GM13977 (cell line): ENCODE data around the gene SLC1A6.

Experiments
- DNase-seq: peaks from one replicate; pipeline ENCODE4 v3.0.0; 2012; ENCODE audit warnings: low spot score
- in situ Hi-C: fragments of 300-500 bp; cut with MboI; formaldehyde crosslinking; loops from one replicate; pipeline ENCODE4 v1.12.0; 2022; ENCODE audit warnings: low sequenced_read_pairs, low pct_unique_long_range_greater_than_20kb, mixed read lengths, inconsistent platforms; ENCODE audit not compliant: unreplicated experiment
- TF ChIP-seq, protein P1 (sequence below): IDR thresholded peaks from 2 replicates; pipeline ENCODE4 v1.5.1; 2012; ENCODE audit warnings: mild to moderate bottlenecking, control low read depth; ENCODE audit not compliant: insufficient read depth; ENCODE audit errors: extremely low read depth, missing control alignments

SLC1A6 gene

DNA sequence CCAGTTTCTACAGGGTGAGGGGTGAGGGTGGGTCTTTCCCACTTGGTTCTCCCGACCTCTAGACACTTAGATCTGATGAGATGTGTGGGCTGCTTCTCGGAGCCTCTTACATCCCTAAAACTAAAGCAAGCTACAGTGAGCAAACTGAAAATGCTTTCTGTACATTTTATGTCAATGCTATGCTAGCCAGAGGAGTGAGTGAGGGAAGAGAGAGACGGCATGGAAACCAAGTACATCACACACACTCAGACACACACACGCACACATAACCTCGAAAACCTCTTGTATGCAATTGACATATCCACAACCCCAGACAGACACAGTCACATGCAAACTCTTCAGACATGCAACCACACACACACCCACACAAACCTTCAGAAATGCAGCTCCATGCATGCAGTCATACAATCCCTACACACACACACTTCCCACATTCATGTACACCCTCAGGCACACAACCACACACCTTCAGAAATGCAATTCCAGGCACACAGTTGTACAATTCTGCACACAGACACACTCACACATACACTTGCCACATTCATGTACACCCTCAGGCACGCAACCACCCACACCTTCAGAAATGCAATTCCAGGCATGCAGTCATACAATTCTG lies 1.4 kb downstream of the SLC1A6 start:
- in situ Hi-C loops: no loop called here
- TF ChIP-seq, protein P1, sequence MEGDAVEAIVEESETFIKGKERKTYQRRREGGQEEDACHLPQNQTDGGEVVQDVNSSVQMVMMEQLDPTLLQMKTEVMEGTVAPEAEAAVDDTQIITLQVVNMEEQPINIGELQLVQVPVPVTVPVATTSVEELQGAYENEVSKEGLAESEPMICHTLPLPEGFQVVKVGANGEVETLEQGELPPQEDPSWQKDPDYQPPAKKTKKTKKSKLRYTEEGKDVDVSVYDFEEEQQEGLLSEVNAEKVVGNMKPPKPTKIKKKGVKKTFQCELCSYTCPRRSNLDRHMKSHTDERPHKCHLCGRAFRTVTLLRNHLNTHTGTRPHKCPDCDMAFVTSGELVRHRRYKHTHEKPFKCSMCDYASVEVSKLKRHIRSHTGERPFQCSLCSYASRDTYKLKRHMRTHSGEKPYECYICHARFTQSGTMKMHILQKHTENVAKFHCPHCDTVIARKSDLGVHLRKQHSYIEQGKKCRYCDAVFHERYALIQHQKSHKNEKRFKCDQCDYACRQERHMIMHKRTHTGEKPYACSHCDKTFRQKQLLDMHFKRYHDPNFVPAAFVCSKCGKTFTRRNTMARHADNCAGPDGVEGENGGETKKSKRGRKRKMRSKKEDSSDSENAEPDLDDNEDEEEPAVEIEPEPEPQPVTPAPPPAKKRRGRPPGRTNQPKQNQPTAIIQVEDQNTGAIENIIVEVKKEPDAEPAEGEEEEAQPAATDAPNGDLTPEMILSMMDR: no peak
- no peak for DNase-seq

DNA sequence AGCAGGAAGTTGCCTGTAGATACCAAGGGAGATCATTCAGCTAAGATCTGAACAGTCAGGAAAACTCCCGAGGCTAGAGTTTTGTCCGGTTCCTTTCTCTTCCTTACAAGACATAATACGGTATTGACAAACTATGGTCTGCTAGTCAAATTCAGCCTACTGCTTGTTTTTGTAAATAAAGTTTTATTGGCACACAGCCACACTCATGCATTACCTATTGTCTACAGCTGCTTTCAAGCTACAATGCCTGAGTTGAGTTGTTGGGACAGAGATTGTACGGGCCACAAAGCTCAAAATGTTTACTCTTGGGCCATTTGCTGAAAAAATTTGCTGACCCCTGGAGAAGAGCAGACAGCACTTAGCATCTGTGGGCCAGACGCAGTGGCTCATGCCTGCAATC lies 2.5 kb downstream of the SLC1A6 start:
- TF ChIP-seq, protein P1: no peak
- no peak for DNase-seq
- in situ Hi-C loops: no loop called here

DNA sequence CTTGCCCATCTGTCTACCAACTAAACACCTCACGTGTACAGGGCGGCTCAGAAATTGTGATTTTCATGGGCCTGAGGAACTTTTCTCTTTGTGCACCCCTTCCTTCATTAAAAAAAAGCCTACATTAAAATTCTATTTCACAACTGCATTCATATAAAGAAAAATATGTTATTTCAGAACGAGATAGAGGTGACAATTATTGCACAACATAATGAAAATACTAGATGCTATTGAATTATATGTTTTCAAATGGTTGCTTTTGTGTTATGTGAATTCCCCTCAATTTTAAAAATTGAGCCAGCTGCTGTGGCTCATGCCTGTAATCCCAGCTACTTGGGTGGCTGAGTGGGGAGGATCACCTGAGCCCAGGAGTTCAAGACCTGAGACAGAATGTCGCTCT lies 5.2 kb downstream of the SLC1A6 start:
- TF ChIP-seq, protein P1: no peak
- in situ Hi-C loops: no loop called here
- no peak for DNase-seq

DNA sequence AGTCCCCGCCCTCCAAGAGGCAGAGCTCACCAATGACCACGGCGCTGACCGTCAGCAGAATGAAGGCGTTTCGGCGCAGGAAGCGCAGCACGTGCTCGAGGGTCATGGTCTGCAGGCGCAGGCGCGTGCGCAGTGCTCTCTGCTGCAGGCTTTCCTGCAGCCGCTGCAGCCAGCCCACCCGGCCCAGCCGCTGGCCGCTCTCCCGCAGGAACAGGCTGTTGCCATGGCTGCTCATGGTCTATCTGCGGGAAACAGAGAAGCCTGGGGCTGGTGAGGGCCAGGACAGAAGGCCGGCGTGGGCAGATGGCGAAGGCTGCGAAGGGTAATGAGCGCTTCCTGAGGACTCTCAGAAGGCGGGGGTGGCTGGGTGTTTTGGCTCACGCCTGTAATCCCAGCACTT lies 7.0 kb downstream of the SLC1A6 start:
- DNase-seq: no peak
- TF ChIP-seq, protein P1: no peak
- in situ Hi-C loops: no loop called here

DNA sequence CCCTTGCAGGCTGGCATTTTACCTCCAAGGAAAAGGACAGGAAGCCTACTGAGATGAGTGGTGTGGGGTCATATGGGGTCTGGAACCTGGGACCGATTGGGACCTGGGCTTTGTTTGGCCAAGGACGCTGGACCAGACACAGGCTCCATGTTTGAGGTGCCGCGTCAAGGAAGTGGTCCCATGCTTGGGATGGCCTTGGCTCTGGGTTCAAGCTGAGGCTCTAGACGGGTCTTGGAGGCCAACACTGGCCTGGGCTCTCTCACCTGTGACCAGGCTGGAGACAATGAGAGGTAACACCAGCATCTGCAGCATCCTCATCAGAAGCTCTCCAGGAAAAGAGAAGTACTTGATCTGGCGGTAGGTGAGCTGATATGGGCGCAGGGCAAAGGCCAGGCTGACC lies 8.2 kb downstream of the SLC1A6 start:
- TF ChIP-seq, protein P1: no peak
- in situ Hi-C loops: no loop called here

DNA sequence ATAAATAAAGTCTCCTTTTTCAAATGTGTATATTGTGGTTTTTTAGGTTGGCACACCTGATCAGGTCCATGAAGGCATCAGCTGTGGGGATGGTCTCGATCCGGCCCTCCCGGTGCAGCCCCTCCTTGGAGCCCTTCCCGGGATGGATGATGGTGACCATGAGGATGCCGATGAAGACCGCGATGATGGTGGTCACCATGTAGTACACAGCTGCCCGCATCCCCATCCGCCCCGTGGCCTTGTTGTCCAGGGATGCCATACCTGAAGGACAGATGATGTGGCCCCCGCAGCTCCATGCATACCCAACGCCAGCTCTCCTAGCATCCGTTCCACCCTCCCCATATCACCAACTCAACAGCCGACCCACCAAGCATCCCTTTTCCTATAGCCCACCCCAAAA lies 11.4 kb downstream of the SLC1A6 start:
- in situ Hi-C loops: no loop called here
- TF ChIP-seq, protein P1: no peak
- no peak for DNase-seq

More for the DNA sequence above, 8.2 kb downstream of the SLC1A6 start:
- no peak for DNase-seq

DNA sequence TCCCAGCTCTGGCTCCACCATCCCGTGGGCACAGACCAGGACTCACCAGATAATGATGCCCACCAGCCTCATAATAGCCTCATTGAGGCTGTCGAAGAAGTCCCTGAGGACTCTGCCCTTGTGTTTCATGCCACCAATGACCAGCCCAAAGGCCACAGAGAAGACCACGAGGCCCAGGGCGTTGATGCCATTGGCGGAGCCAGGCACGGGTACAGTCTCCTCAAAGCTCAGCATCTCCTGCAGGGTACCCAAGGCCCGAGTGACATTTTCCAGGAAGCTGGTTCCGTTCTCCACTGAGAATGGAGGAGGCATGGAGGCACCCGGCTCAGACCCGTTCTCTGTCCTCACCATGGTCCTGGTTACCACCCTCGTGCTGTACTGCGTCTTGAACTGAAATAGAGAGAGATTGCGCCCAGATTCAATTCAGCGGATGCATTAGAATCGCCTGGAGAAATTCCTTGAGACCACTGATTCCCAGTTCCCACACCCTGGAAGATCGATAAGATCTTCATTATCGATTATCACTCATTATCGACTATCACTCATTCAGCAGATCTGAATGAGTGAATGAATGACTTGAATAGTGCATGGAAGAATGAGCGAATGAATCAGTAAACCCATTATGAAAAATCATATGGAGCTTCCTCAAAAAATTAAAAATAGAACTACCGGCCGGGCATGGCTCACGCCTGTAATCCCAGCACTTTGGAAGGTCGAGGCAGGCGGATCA lies 17.5 kb downstream of the SLC1A6 start:
- no peak for DNase-seq
- TF ChIP-seq, protein P1: no peak
- in situ Hi-C loops: no loop called here
